Psoas muscle (tissue), 8 donors: ENCODE results near the gene SCUBE1. TPM values are rescaled to one million over a fixed set of nuclear protein-coding genes. Genes with fewer than 3 reads are reported as not detected.
A peak's percentile ranks its signal among the peaks of the same experiment; 100 is the strongest.

ENCODE experiments used
- ATAC-seq, 4 donors: fragments of 200-7000 bp; cut with Tn5 transposase; one replicate each; pipeline ENCODE4 v1.9.1; 2020; ENCODE audit warnings: moderate library complexity in 3 of 4, mild to moderate bottlenecking in 2 of 4
- DNase-seq, 2 donors: peaks; one replicate each; pipeline ENCODE4 v3.0.0-alpha.2; 2020
- H3K27ac ChIP-seq: fragments of 200-600 bp; one replicate; pipeline ENCODE4 v1.8.0; 2022
- H3K27me3 ChIP-seq, 3 donors: fragments of 200-600 bp in 1 of 3; one replicate each; pipeline versions ENCODE4 v1.6.1 to v1.8.0; 2013 to 2022; ENCODE audit warnings: low read length in 2 of 3, mild to moderate bottlenecking in 2 of 3, moderate library complexity in 1 of 3; ENCODE audit not compliant: insufficient read depth in 3 of 3
- H3K36me3 ChIP-seq, 2 donors: fragments of 200-600 bp in 1 of 2; one replicate each; pipeline versions ENCODE4 v1.6.1 to v1.8.0; 2013 to 2022; ENCODE audit warnings: low read depth in 1 of 2, mild to moderate bottlenecking in 1 of 2, moderate library complexity in 1 of 2; ENCODE audit not compliant: insufficient read depth in 1 of 2
- H3K4me1 ChIP-seq: fragments of 200-600 bp; one replicate; pipeline ENCODE4 v1.8.0; 2022
- H3K4me3 ChIP-seq: fragments of 200-600 bp; one replicate; pipeline ENCODE4 v1.8.0; 2022; ENCODE audit warnings: mild to moderate bottlenecking
- H3K9me3 ChIP-seq: fragments of 200-600 bp; one replicate; pipeline ENCODE4 v1.8.0; 2022
- WGBS, 3 donors: extraction: QIAGEN DNeasy Blood & Tissue Kit; methylation state at CpG; one replicate each; pipeline versions ENCODE4 v1.1.6 to v1.1.7; 2013; 5-methylcytosine and 5-hydroxymethylcytosine counted together
- intact Hi-C, 2 donors: fragments of 100-400 bp; cut with DNase I; formaldehyde crosslinking; loops; one replicate each; pipeline versions ENCODE4 v1.11.0 to v1.14.2; 2022
- polyA plus RNA-seq, 3 donors: library from polyadenylated mRNA; stranded (reverse); fragments of 200-250 nt; gene quantifications; one replicate each; pipeline ENCODE4 v1.2.3, GENCODE V29; 2013
- total RNA-seq, 4 donors: library from RNA; stranded (reverse); fragmentation: NEBNext Ultra II Directional in 2 of 4; extraction: Animal tissue kit (Norgen Biotek cat#: 25700) in 2 of 4; gene quantifications; one replicate each; pipeline versions ENCODE4 v1.2.1 to v1.2.4, GENCODE V29; 2021 to 2023
- TF ChIP-seq, protein P1 (sequence below): fragments of 200-600 bp; IDR thresholded peaks from one replicate; pipeline ENCODE4 v1.8.0; 2022; ENCODE audit warnings: antibody characterized with exemption
- donor health status: healthy with polysubstance abuse.
- donor health status: DM: no; HTN: no; CAD: no; lungs with moderate emphysema.
- donor health status: Bipolar disorder and iron deficiency.
- donor health status: healthy.
- donor health status: DM: yes; HTN: yes; CAD: no.
- donor health status: DM: no; HTN: no; CAD: no.
- donor health status: DM: no; HTN: no; CAD: no.
- donor health status: DM: yes; HTN: yes; CAD: no.

SCUBE1 gene
- total and polyA plus RNA-seq, 7 donors: 0.04 to 0.19 (median 0.08) TPM

DNA sequence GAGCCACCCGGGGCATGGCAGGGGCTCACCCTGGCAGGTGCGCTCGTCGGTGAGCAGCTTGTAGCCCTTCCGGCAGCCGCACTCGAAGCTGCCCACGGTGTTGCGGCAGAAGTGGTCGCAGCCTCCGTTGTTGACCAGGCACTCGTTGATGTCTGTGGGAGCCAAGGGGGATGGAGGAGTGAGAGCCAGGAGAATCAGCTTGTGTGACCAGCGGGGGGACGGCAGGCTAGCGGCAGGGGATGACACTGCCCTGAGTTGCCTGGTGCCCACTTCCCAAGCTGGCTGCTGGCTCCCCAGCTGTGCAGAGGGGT is 111.5 kb downstream of the SCUBE1 start:
- no peaks in the 10 kb centered on the region for H3K36me3 ChIP-seq
- ATAC-seq: no peak
- H3K27ac ChIP-seq: no peak overlapping the region
- no peak for DNase-seq
- 63 to 76% (median 67%) methylated on average over 14 to 15 of the region's 15 CpGs for WGBS, 3 donors
- H3K9me3 ChIP-seq: no peaks in the 10 kb centered on the region
- intact Hi-C loops: loop anchor here (1.0 to 5.0 kb wide), 3 partner anchors 115 to 156 kb away; no protein-coding TSS in a partner anchor
- peaks cover 0 to 19% (median 16%) of the 10 kb centered on the region in 3 donors for H3K27me3 ChIP-seq
- TF ChIP-seq, protein P1, sequence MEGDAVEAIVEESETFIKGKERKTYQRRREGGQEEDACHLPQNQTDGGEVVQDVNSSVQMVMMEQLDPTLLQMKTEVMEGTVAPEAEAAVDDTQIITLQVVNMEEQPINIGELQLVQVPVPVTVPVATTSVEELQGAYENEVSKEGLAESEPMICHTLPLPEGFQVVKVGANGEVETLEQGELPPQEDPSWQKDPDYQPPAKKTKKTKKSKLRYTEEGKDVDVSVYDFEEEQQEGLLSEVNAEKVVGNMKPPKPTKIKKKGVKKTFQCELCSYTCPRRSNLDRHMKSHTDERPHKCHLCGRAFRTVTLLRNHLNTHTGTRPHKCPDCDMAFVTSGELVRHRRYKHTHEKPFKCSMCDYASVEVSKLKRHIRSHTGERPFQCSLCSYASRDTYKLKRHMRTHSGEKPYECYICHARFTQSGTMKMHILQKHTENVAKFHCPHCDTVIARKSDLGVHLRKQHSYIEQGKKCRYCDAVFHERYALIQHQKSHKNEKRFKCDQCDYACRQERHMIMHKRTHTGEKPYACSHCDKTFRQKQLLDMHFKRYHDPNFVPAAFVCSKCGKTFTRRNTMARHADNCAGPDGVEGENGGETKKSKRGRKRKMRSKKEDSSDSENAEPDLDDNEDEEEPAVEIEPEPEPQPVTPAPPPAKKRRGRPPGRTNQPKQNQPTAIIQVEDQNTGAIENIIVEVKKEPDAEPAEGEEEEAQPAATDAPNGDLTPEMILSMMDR: no peak
- H3K4me1 ChIP-seq: no peaks in the 10 kb centered on the region
- no peak overlapping the region for H3K4me3 ChIP-seq

DNA sequence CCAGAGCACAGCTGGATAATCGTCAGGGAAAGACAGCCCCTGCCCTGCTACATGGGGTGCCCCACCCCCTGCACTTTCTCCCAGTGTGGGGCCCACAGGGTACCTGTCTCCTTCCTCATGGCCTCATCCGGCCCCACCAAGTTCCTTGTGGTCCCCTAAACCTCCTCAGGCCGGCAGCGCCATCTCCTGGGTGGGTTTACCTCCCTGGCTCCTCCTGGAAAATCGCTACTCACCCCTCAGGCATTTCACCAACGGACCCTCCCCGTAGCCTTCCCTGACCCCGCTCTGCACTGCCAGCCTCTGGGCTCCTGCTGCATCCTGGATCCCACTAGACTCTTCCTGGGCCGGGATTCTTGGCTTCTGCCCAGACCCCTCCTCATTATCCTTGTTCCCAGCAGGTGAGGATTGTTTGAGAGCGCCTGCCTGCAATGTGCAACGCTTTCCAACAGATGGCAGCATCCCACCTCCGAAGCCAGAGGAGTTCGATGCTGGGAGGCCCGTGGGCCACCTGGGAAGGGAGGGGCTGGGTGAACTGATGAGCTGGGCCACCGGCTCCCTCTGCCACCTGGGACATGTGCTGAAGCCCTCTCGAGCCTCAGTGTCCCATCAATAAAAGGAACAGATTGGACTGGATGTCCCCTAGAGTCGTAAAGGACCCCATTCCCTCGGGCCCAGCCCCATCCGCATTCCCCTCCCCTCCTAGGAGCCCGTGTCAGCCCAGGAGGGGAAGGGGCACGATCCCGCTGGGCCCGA is 112.0 kb downstream of the SCUBE1 start:
- no peaks in the 10 kb centered on the region for H3K36me3 ChIP-seq
- peak in 1 of 2 donors; percentile 66 for DNase-seq
- H3K4me3 ChIP-seq: no peak overlapping the region
- H3K27me3 ChIP-seq: peaks cover 0 to 16% (median 16%) of the 10 kb centered on the region in 3 donors
- WGBS, 3 donors: 15 to 18% (median 15%) methylated on average over 19 to 23 of the region's 23 CpGs
- ATAC-seq: peak in 3 of 4 donors; percentile 36 to 61 (median 49)
- intact Hi-C loops: loop anchor here (1.0 to 5.0 kb wide), 3 partner anchors 116 to 156 kb away; no protein-coding TSS in a partner anchor
- no peaks in the 10 kb centered on the region for H3K4me1 ChIP-seq
- TF ChIP-seq, protein P1: peak; percentile 79
- no peaks in the 10 kb centered on the region for H3K9me3 ChIP-seq
- no peak overlapping the region for H3K27ac ChIP-seq

GRCh38 chr22:43230571-43230970 is 112.6 kb downstream of the SCUBE1 start:
- Histone ChIP-seq H3K9me3 (no peaks in the 10 kb centered on the region), H3K36me3 (no peaks in the 10 kb centered on the region), H3K4me3 (no peak overlapping the region), H3K4me1 (no peaks in the 10 kb centered on the region), H3K27ac (no peak overlapping the region), H3K27me3 (peaks cover 0 to 14% (median 14%) of the 10 kb centered on the region in 3 donors)
- intact Hi-C loops: loop anchor here (2.0 to 5.0 kb wide), 2 partner anchors 116 to 157 kb away; no protein-coding TSS in a partner anchor
- TF ChIP-seq, protein P1: no peak
- ATAC-seq: no peak
- no peak for DNase-seq
- WGBS, 3 donors: 65 to 68% (median 67%) methylated on average over 9 of the region's 9 CpGs

- Histone ChIP-seq H3K36me3 (no peaks in the 10 kb centered on the region), H3K4me3 (no peak overlapping the region), H3K9me3 (no peaks in the 10 kb centered on the region), H3K27ac (no peak overlapping the region), H3K4me1 (no peaks in the 10 kb centered on the region), H3K27me3 (peaks cover 0 to 14% (median 12%) of the 10 kb centered on the region in 3 donors)
- TF ChIP-seq, protein P1: no peak
- 81 to 88% (median 86%) methylated on average over 19 of the region's 19 CpGs for WGBS, 3 donors
- intact Hi-C loops: no loop called here
- no peak for ATAC-seq
- DNase-seq: no peak
These were observed 114.3 kb downstream of the SCUBE1 start for GRCh38 chr22:43228863-43229262.
